C4-2B (cell line): ENCODE measurements around the gene CHD3.

Experiments
- CTCF ChIP-seq: fragments of 450-650 bp; conservative IDR thresholded peaks from 2 replicates; pipeline ENCODE4 v1.5.1; 2017; ENCODE audit warnings: mild to moderate bottlenecking
- ZFX ChIP-seq: fragments of 450-650 bp; IDR thresholded peaks from 2 replicates; pipeline ENCODE4 v1.6.1; 2017

GRCh38 chr17:7854851-7855659 is 33.5 kb upstream of the CHD3 start, which contains the start of gene TMEM88:
- TF ChIP-seq CTCF (no peak), ZFX (no peak)
